GM18526 (cell line): ENCODE measurements around the gene ECHS1.

Experiments
- POLR2A ChIP-seq: IDR thresholded peaks from 3 replicates; pipeline ENCODE4 v1.6.1; 2011; ENCODE audit not compliant: insufficient read length; ENCODE audit errors: extremely low read depth

Gene ECHS1

GRCh38 chr10:133373174-133374090, at the start of gene ECHS1:
Gene ECHS1, minus strand, starts transcription at chr10:133373354. Its CDS starts 21 bp downstream, at chr10:133373333.
- TF ChIP-seq POLR2A, result peak; percentile 76

GRCh38 chr10:133422223-133422806, 49.2 kb upstream of the ECHS1 start:
- TF ChIP-seq POLR2A, result no peak

GRCh38 chr10:133421336-133422222, 48.4 kb upstream of the ECHS1 start:
- no peak for TF ChIP-seq POLR2A

GRCh38 chr10:133420579-133420978, 47.4 kb upstream of the ECHS1 start:
- no peak for TF ChIP-seq POLR2A

GRCh38 chr10:133420028-133420427, 46.9 kb upstream of the ECHS1 start:
- TF ChIP-seq POLR2A, result no peak

- peak; percentile 8 for TF ChIP-seq POLR2A
These were observed 46.2 kb upstream of the ECHS1 start for GRCh38 chr10:133419211-133419950.

GRCh38 chr10:133418289-133418993, 45.3 kb upstream of the ECHS1 start:
- TF ChIP-seq POLR2A, result no peak

GRCh38 chr10:133415752-133416151, 42.6 kb upstream of the ECHS1 start:
- TF ChIP-seq POLR2A, result no peak

GRCh38 chr10:133412381-133412711, 39.2 kb upstream of the ECHS1 start:
- TF ChIP-seq POLR2A, result no peak

- TF ChIP-seq POLR2A, result no peak
These were observed 38.6 kb upstream of the ECHS1 start for GRCh38 chr10:133411523-133412380.

GRCh38 chr10:133405844-133406527, 32.8 kb upstream of the ECHS1 start:
- TF ChIP-seq POLR2A, result no peak

GRCh38 chr10:133405272-133405671, 32.1 kb upstream of the ECHS1 start:
- TF ChIP-seq POLR2A, result no peak

- TF ChIP-seq POLR2A, result no peak
These were observed 30.6 kb upstream of the ECHS1 start for GRCh38 chr10:133403784-133404183.
